ENCODE measurements around the gene EML5. TPM values are rescaled to one million over a fixed set of nuclear protein-coding genes. Genes with fewer than 3 reads are reported as not detected.

Gene EML5
- total RNA-seq, 4 donors from 2014 or later = 0.42 to 3.3 (median 1.2) TPM

GRCh38 chr14:88785911-88786310 lies 6.8 kb downstream of the EML5 start:
- no peaks in the 10 kb centered on the region for H3K36me3 ChIP-seq
- no peaks in the 10 kb centered on the region for H3K9me3 ChIP-seq
- no peak overlapping the region for H3K4me3 ChIP-seq
- TF ChIP-seq EP300 (IDR thresholded peaks at IDR 0.05) (no peak), POLR2AphosphoS5 (IDR thresholded peaks at IDR 0.05) (no peak), POLR2A (IDR thresholded peaks at IDR 0.05) (no peak), CTCF (IDR thresholded peaks at IDR 0.05) (no peak)
- DNase-seq (ENCODE audit: low spot score in 2 of 2) = no peak
- WGBS = 87% methylated on average over 1 of the region's 1 CpG
- H3K4me1 ChIP-seq = no peaks in the 10 kb centered on the region
- no peaks in the 10 kb centered on the region for H3K27me3 ChIP-seq
- H3K27ac ChIP-seq = no peak overlapping the region

DNA sequence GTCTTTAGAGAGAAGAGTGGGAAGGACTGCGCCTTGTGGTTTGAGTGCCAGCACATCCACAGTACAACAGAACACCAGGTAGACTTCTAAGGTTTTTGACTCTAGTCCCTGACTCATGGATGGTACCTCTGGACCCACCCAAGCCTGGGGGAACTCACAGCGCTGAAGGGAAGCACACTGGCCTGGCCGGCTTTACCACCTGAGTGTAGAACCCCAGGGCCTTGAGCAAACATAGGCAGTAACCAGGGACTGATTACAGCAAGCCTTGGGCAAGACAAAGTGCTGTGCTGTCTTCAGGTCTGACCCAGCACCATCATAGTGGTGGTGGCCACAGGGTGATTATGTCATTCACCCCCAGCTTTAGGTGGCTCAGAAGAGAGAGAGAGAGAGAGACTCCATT lies 17.2 kb downstream of the EML5 start:
- WGBS = 50% methylated on average over 2 of the region's 3 CpGs
- H3K4me3 ChIP-seq = no peak overlapping the region
- H3K27me3 ChIP-seq = no peaks in the 10 kb centered on the region
- no peaks in the 10 kb centered on the region for H3K9me3 ChIP-seq
- TF ChIP-seq POLR2AphosphoS5 (IDR thresholded peaks at IDR 0.05) (no peak), EP300 (IDR thresholded peaks at IDR 0.05) (no peak), POLR2A (IDR thresholded peaks at IDR 0.05) (no peak)
- no peak for DNase-seq (ENCODE audit: low spot score in 2 of 2)
- H3K36me3 ChIP-seq = no peaks in the 10 kb centered on the region
- H3K4me1 ChIP-seq = no peaks in the 10 kb centered on the region
- H3K27ac ChIP-seq = no peak overlapping the region

- Histone ChIP-seq H3K4me3 (no peak overlapping the region), H3K36me3 (no peaks in the 10 kb centered on the region), H3K4me1 (no peaks in the 10 kb centered on the region), H3K27me3 (no peaks in the 10 kb centered on the region), H3K9me3 (peaks cover 4% of the 10 kb centered on the region), H3K27ac (no peak overlapping the region)
- DNase-seq (ENCODE audit: low spot score in 2 of 2) = no peak
- TF ChIP-seq POLR2AphosphoS5 (IDR thresholded peaks at IDR 0.05) = no peak
- no peak for TF ChIP-seq POLR2A (IDR thresholded peaks at IDR 0.05)
- no peak for TF ChIP-seq CTCF (IDR thresholded peaks at IDR 0.05)
- no peak for TF ChIP-seq EP300 (IDR thresholded peaks at IDR 0.05)
Measured at GRCh38 chr14:88770736-88771135, 22.0 kb downstream of the EML5 start.

- Histone ChIP-seq H3K9me3 (peaks cover 4% of the 10 kb centered on the region), H3K36me3 (no peaks in the 10 kb centered on the region), H3K4me1 (no peaks in the 10 kb centered on the region), H3K27ac (no peak overlapping the region), H3K27me3 (no peaks in the 10 kb centered on the region), H3K4me3 (no peak overlapping the region)
- TF ChIP-seq EP300 (IDR thresholded peaks at IDR 0.05) (no peak), POLR2A (IDR thresholded peaks at IDR 0.05) (no peak), POLR2AphosphoS5 (IDR thresholded peaks at IDR 0.05) (no peak), CTCF (IDR thresholded peaks at IDR 0.05) (no peak)
- DNase-seq (ENCODE audit: low spot score in 2 of 2) = no peak
- 71% methylated on average over 2 of the region's 2 CpGs for WGBS
Measured at GRCh38 chr14:88765130-88765529, 27.6 kb downstream of the EML5 start.

- TF ChIP-seq POLR2A (IDR thresholded peaks at IDR 0.05) = no peak
- no peak for TF ChIP-seq CTCF (IDR thresholded peaks at IDR 0.05)
- no peak for TF ChIP-seq POLR2AphosphoS5 (IDR thresholded peaks at IDR 0.05)
- no peak for TF ChIP-seq EP300 (IDR thresholded peaks at IDR 0.05)
- WGBS = 100% methylated on average over 1 of the region's 1 CpG
- no peak overlapping the region for H3K27ac ChIP-seq
- H3K9me3 ChIP-seq = no peaks in the 10 kb centered on the region
- H3K4me1 ChIP-seq = no peaks in the 10 kb centered on the region
- H3K4me3 ChIP-seq = no peak overlapping the region
- no peaks in the 10 kb centered on the region for H3K27me3 ChIP-seq
- no peak for DNase-seq (ENCODE audit: low spot score in 2 of 2)
- H3K36me3 ChIP-seq = no peaks in the 10 kb centered on the region
Measured at GRCh38 chr14:88753873-88754272, 38.9 kb downstream of the EML5 start.

- WGBS = 100% methylated on average over 1 of the region's 1 CpG
- Histone ChIP-seq H3K9me3 (no peaks in the 10 kb centered on the region), H3K4me1 (no peaks in the 10 kb centered on the region), H3K4me3 (no peak overlapping the region), H3K27me3 (no peaks in the 10 kb centered on the region), H3K36me3 (no peaks in the 10 kb centered on the region), H3K27ac (no peak overlapping the region)
- no peak for DNase-seq (ENCODE audit: low spot score in 2 of 2)
- no peak for TF ChIP-seq EP300 (IDR thresholded peaks at IDR 0.05)
- no peak for TF ChIP-seq POLR2AphosphoS5 (IDR thresholded peaks at IDR 0.05)
- no peak for TF ChIP-seq POLR2A (IDR thresholded peaks at IDR 0.05)
- TF ChIP-seq CTCF (IDR thresholded peaks at IDR 0.05) = no peak
Measured at GRCh38 chr14:88750945-88751344, 41.8 kb downstream of the EML5 start.
